ENCODE results near the gene FAM193B. TPM values are rescaled to one million over a fixed set of nuclear protein-coding genes. Genes with fewer than 3 reads are reported as not detected.

The FAM193B gene
- total and polyA plus RNA-seq, 2 donors (not counting 1 experiment from before 2014, with no cell fraction given): 227 to 301 TPM

DNA sequence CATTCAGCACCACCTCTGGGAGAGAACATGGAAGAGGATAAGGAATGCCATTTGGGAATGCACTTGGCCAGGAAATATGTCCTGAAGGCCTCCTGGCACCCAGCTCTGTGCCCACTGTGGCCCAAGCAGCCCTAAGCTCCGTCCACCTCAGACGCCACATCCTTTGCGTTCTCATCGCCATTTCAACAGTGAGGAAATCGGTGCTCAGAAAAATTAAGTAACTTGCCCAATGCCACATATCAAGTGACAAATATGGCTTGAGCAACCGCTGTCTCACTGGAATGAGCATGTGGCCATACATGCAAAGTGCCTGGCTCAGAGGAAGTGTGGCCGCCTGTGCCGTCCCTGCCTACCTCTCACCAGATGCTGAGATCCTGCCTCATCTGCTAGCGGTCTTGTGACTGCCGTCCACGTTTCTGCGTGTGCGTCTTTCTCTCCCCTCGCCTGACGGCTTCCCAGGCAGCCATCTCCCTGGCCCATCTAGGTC is 43.8 kb downstream of the FAM193B start:
- Mint-ChIP-seq H3K27me3 (no peaks in the 10 kb centered on the region), H3K9me3 (ENCODE audit: insufficient read depth) (no peaks in the 10 kb centered on the region), H3K4me3 (peak overlapping the region; percentile 94), H3K27ac (peak overlapping the region; percentile 98), H3K4me1 (peaks cover 55% of the 10 kb centered on the region)
- TF ChIP-seq, protein P1, sequence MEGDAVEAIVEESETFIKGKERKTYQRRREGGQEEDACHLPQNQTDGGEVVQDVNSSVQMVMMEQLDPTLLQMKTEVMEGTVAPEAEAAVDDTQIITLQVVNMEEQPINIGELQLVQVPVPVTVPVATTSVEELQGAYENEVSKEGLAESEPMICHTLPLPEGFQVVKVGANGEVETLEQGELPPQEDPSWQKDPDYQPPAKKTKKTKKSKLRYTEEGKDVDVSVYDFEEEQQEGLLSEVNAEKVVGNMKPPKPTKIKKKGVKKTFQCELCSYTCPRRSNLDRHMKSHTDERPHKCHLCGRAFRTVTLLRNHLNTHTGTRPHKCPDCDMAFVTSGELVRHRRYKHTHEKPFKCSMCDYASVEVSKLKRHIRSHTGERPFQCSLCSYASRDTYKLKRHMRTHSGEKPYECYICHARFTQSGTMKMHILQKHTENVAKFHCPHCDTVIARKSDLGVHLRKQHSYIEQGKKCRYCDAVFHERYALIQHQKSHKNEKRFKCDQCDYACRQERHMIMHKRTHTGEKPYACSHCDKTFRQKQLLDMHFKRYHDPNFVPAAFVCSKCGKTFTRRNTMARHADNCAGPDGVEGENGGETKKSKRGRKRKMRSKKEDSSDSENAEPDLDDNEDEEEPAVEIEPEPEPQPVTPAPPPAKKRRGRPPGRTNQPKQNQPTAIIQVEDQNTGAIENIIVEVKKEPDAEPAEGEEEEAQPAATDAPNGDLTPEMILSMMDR (IDR thresholded peaks at IDR 0.05): peak; percentile 15
- TF ChIP-seq EZH2 (IDR thresholded peaks at IDR 0.05; ENCODE audit: borderline replicate concordance, insufficient read depth, low read depth, low read length, poor library complexity, severe bottlenecking): no peak
- Histone ChIP-seq H3K9me3 (ENCODE audit: control extremely low read depth in 1 of 3, control insufficient read depth in 2 of 3, insufficient read depth in 1 of 3, low read length in 2 of 3) (no peaks in the 10 kb centered on the region), H3K27ac (ENCODE audit: low read length in 2 of 2) (peak overlapping the region; percentile 91 to 96), H3K4me1 (ENCODE audit: control insufficient read depth in 2 of 2, insufficient read depth in 2 of 2, low read length in 2 of 2) (peaks cover 39 to 53% of the 10 kb centered on the region in 2 donors), H3K79me2 (ENCODE audit: control insufficient read depth, insufficient read depth, low read length) (peaks cover 66% of the 10 kb centered on the region), H3K27me3 (replicated peaks in 1 of 4; ENCODE audit: control extremely low read depth in 1 of 4, control insufficient read depth in 3 of 4, insufficient read depth in 4 of 4, low read length in 3 of 4) (no peaks in the 10 kb centered on the region), H3K4me3 (ENCODE audit: control extremely low read depth in 1 of 5, extremely low read depth in 1 of 5, insufficient read depth in 1 of 5, low read depth in 2 of 5, low read length in 4 of 5) (peak overlapping the region; percentile 3 to 95 (median 75)), H4K20me1 (ENCODE audit: control insufficient read depth, insufficient read depth, low read length, poor library complexity, severe bottlenecking) (peaks cover 22% of the 10 kb centered on the region), H3K4me2 (replicated peaks; ENCODE audit: low read depth, low read length, poor library complexity, severe bottlenecking) (peak overlapping the region; percentile 97), H2AFZ (ENCODE audit: insufficient read depth, low read depth, low read length, poor library complexity, severe bottlenecking) (peak overlapping the region; percentile 63), H3K9ac (ENCODE audit: low read length) (peak overlapping the region; percentile 86), H3K36me3 (replicated peaks in 1 of 2; ENCODE audit: control extremely low read depth in 1 of 2, control insufficient read depth in 1 of 2, extremely low read depth in 1 of 2, insufficient read depth in 2 of 2, low read length in 1 of 2) (peaks cover 0 to 55% of the 10 kb centered on the region in 2 experiments)
- 21% methylated on average over 15 of the region's 15 CpGs for WGBS (ENCODE audit: insufficient coverage)
- POLR2A ChIA-PET: interaction anchor here (1.0 to 4.1 kb wide), 7 partner anchors 10 to 609 kb away, joined by 3 to 19 read pairs (median 6); partner anchors contain the start of genes GRK6 and PDLIM7
- ATAC-seq (ENCODE audit: low read depth) (peak; percentile 64), DNase-seq (peak; percentile 92)
- intact Hi-C loops (cut with micrococcal nuclease): loop anchor here (1.0 to 2.0 kb wide), 5 partner anchors 13 to 153 kb away; partner anchors contain the start of genes GRK6, PDLIM7, RGS14 and TMED9
- CTCF ChIA-PET: interaction anchor here (0.9 to 5.5 kb wide), 9 partner anchors 11 to 159 kb away, joined by 3 to 70 read pairs (median 4); partner anchors contain the start of genes LMAN2, PDLIM7 and TMED9
